ENCODE data around the gene ORAI1. TPM values are rescaled to one million over a fixed set of nuclear protein-coding genes. Genes with fewer than 3 reads are reported as not detected.
A peak's percentile ranks its signal among the peaks of the same experiment; 100 is the strongest.

The ORAI1 gene
- total RNA-seq, 2 experiments from 2014 or later = 39.7 to 42.3 TPM

GRCh38 chr12:121648458-121649028 lies 22.2 kb downstream of the ORAI1 start:
- no peak overlapping the region for H3K27ac ChIP-seq (ENCODE audit: low read depth in 1 of 2, low read length in 2 of 2)
- no peak overlapping the region for H3K4me3 Mint-ChIP-seq
- CTCF ChIA-PET = interaction anchor here (0.7 to 1.2 kb wide), 3 partner anchors 11 to 165 kb away, joined by 3 to 4 read pairs (median 3); no protein-coding TSS in a partner anchor

GRCh38 chr12:121649322-121649721 lies 23.0 kb downstream of the ORAI1 start:
- ATAC-seq (ENCODE audit: poor library complexity) = no peak
- no peak for DNase-seq
- Histone ChIP-seq H3K36me3 (ENCODE audit: insufficient read depth, low read length) (peaks cover 17% of the 10 kb centered on the region), H3K4me3 (ENCODE audit: low read length) (no peak overlapping the region), H3K27ac (ENCODE audit: low read depth in 1 of 2, low read length in 2 of 2) (peak overlapping the region in 1 of 2 donors; percentile 38), H3K27me3 (ENCODE audit: control insufficient read depth in 1 of 2, insufficient read depth in 2 of 2, low read length in 2 of 2) (no peaks in the 10 kb centered on the region), H3K4me1 (ENCODE audit: insufficient read depth, low read length) (peaks cover 46% of the 10 kb centered on the region), H3K9me3 (ENCODE audit: control insufficient read depth in 1 of 2, insufficient read depth in 1 of 2, low read length in 2 of 2) (no peaks in the 10 kb centered on the region)
- Mint-ChIP-seq H3K9me3 (no peaks in the 10 kb centered on the region), H3K36me3 (ENCODE audit: low read depth) (peaks cover 30% of the 10 kb centered on the region), H3K4me3 (no peak overlapping the region), H3K27me3 (no peaks in the 10 kb centered on the region), H3K4me1 (ENCODE audit: low read depth) (peaks cover 27% of the 10 kb centered on the region), H3K27ac (peak overlapping the region; percentile 71)
- ChIA-PET CTCF (interaction anchor here (1.0 to 1.2 kb wide), 5 partner anchors 10 to 97 kb away, joined by 3 to 5 read pairs (median 3); no protein-coding TSS in a partner anchor), POLR2A (interaction anchor here (0.7 to 4.6 kb wide), 5 partner anchors 12 to 137 kb away, joined by 3 to 24 read pairs (median 3); partner anchors contain the start of gene ORAI1)
- TF ChIP-seq CTCF (IDR thresholded peaks at IDR 0.05) = no peak
- intact Hi-C loops (cut with DNase I, micrococcal nuclease) = no loop called here

More at GRCh38 chr12:121648458-121649028, 22.2 kb downstream of the ORAI1 start:
- Histone ChIP-seq H3K4me1 (ENCODE audit: insufficient read depth, low read length) (peaks cover 43% of the 10 kb centered on the region), H3K9me3 (ENCODE audit: control insufficient read depth in 1 of 2, insufficient read depth in 1 of 2, low read length in 2 of 2) (no peaks in the 10 kb centered on the region), H3K27me3 (ENCODE audit: control insufficient read depth in 1 of 2, insufficient read depth in 2 of 2, low read length in 2 of 2) (no peaks in the 10 kb centered on the region), H3K36me3 (ENCODE audit: insufficient read depth, low read length) (peaks cover 20% of the 10 kb centered on the region), H3K4me3 (ENCODE audit: low read length) (no peak overlapping the region)
- ATAC-seq (ENCODE audit: poor library complexity) = no peak
- POLR2A ChIA-PET = interaction anchor here (0.7 to 4.6 kb wide), 4 partner anchors 11 to 138 kb away, joined by 3 to 24 read pairs (median 9); partner anchors contain the start of gene ORAI1
- no peak for DNase-seq
- Mint-ChIP-seq H3K4me1 (ENCODE audit: low read depth) (peaks cover 19% of the 10 kb centered on the region), H3K36me3 (ENCODE audit: low read depth) (peaks cover 30% of the 10 kb centered on the region), H3K9me3 (no peaks in the 10 kb centered on the region), H3K27me3 (no peaks in the 10 kb centered on the region), H3K27ac (peak overlapping the region; percentile 71)
- intact Hi-C loops (cut with DNase I, micrococcal nuclease) = no loop called here
- TF ChIP-seq CTCF (IDR thresholded peaks at IDR 0.05) = no peak

GRCh38 chr12:121649819-121650353 lies 23.6 kb downstream of the ORAI1 start:
- Mint-ChIP-seq H3K27ac (peak overlapping the region; percentile 71), H3K9me3 (no peaks in the 10 kb centered on the region), H3K4me3 (no peak overlapping the region), H3K27me3 (no peaks in the 10 kb centered on the region), H3K36me3 (ENCODE audit: low read depth) (peaks cover 25% of the 10 kb centered on the region), H3K4me1 (ENCODE audit: low read depth) (peaks cover 27% of the 10 kb centered on the region)
- intact Hi-C loops (cut with DNase I, micrococcal nuclease) = no loop called here
- H3K36me3 ChIP-seq (ENCODE audit: insufficient read depth, low read length) = peaks cover 17% of the 10 kb centered on the region
- ChIA-PET CTCF (interaction anchor here (1.0 to 1.5 kb wide), 6 partner anchors 10 to 97 kb away, joined by 3 to 5 read pairs (median 3); no protein-coding TSS in a partner anchor), POLR2A (interaction anchor here (0.8 to 4.6 kb wide), 6 partner anchors 10 to 22 kb away, joined by 3 to 24 read pairs (median 6); partner anchors contain the start of gene ORAI1)
- no peaks in the 10 kb centered on the region for H3K9me3 ChIP-seq (ENCODE audit: control insufficient read depth in 1 of 2, insufficient read depth in 1 of 2, low read length in 2 of 2)
- DNase-seq (peak in 3 of 14 experiments; percentile 68 to 79 (median 77)), ATAC-seq (ENCODE audit: poor library complexity) (peak; percentile 67)
- no peak for TF ChIP-seq CTCF (IDR thresholded peaks at IDR 0.05)
- H3K27ac ChIP-seq (ENCODE audit: low read depth in 1 of 2, low read length in 2 of 2) = no peak overlapping the region
- peaks cover 47% of the 10 kb centered on the region for H3K4me1 ChIP-seq (ENCODE audit: insufficient read depth, low read length)
- no peak overlapping the region for H3K4me3 ChIP-seq (ENCODE audit: low read length)
- H3K27me3 ChIP-seq (ENCODE audit: control insufficient read depth in 1 of 2, insufficient read depth in 2 of 2, low read length in 2 of 2) = no peaks in the 10 kb centered on the region

Measured in CD4-positive, alpha-beta T cell (primary cell).